LHCN-M2 (cell line): ENCODE data around the gene MAST4. TPM values are rescaled to one million over a fixed set of nuclear protein-coding genes. Genes with fewer than 3 reads are reported as not detected.

Source experiments
- DNase-seq: peaks from one replicate; pipeline ENCODE4 v3.0.0-alpha.2; 2012; ENCODE audit warnings: low read depth
- polyA plus RNA-seq: library from polyadenylated mRNA; unstranded; fragments of >200 nt; gene quantifications from one replicate; pipeline ENCODE4 v1.2.1, GENCODE V29; 2012; ENCODE audit warnings: missing spikeins
- total RNA-seq: library from RNA; depleted of rRNA; stranded (reverse); fragments of >200 nt; gene quantifications from 2 replicates; pipeline ENCODE4 v1.2.3, GENCODE V29; 2014; rRNA removed

Gene MAST4
- 8.8 and 10.7 TPM in 2 replicates for total RNA-seq
- polyA plus RNA-seq = 5.1 TPM

DNA sequence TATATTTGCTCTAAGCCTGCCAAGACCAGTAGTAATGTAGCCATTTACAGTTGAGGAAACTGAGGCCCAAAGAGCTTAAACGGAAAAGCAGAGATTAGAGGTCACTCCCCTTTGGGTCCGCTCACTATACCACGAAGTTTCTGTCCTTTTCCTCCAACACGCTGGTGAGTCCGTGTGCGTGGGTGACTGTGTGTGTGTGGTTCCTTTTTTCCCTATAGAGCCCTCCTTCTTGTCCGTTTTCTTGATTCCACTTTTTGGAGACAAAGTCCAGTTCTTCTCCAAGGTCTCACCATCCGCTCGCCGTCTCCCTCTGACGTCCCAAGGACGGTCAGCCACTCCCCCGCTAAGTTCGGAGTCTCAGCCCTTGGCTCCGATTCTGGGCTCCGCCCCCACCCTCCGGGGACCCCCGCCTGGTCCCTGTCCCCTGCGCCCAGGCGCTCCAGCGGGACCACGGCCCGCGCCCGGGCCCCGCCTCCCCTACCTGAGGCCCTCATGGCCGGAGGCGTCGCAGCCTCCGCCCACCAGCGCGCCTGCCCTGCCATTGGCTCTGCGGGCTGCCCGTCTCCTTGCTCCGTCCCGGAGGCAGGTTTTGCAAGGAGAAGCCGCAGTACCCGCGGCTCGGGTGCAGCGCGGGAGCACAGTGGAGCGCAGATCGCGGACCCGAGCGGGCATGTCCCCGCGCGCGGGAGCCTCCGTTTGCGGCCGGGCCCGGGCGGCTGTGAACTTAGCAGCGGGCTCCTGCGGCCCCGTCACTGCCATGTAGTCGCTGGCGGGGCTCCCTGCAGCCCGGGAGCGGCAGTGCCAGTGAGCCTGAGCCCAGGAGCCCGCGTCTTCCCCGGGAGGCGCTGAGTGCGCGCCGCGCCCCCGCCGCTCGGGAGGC lies at the start of gene MAST4:
Gene MAST4 (plus strand): TSS at position 638 of the 880 bp plus-strand sequence. CDS start 263 bp downstream, outside the sequence.
- DNase-seq = peak; percentile 47

DNA sequence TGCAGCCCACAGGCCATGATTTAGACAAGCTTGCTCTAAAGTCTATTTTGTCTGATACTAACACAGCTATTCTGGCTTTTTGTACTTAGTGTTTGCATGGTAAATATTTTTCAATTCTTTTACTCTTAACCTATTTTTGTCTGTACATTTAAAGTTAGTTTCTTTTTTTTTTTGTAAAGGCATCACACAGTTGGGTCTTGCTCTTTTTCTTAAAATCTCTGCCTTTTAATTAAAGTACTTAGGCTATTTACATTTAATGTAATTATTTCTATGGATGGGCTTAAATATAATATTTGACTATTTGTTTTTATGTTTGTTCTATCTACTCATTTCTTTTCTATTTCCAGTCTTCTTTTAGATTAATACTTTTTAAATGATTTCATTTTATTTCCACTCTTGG lies 49.7 kb upstream of the MAST4 start:
- DNase-seq = no peak

- DNase-seq = no peak
Measured at GRCh38 chr5:66551338-66551737, 44.9 kb upstream of the MAST4 start.

DNA sequence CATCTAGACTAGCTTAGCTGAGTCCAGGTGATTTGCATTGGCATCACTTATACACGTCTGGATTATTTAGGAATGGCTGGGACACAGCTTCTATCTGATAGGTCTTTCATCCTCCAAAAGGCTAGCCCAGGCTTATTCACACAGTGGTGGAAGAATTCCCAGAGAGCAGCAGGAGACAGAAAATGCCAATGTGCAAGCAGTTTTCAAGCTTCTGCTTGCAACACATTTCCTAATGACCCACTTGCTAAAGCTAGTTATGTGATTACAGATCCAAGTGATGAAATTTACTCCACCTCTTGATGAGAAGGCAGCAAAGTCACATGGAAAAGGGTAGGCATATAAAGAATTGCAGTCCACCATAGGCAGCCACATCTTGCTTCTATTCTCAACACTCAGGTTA lies 44.2 kb upstream of the MAST4 start:
- no peak for DNase-seq

DNA sequence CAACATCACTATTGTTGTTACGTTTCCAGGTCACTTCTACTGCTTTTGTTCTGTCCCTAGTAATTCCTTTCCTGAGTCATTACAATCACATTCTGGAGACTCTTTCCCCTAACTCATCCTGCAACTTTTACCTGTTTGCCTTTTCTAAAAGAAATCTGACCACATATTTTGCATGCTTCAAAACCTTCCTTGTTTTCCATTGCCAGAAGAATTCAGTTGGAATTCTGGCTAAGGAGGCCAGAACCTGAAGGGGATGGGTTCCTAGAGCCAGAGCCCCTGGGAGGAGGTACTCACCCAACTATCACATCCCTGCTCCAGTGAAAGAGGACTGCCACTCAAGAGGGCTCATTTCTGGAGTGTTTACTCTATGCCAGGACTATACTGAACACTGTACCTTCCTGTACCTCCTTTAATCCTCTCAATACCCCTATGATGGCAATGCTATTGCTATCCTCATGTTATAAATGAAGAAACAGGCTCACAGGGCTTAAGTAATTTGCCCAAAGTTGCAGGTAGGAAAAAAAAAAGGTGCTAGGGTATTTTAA lies 42.8 kb upstream of the MAST4 start:
- no peak for DNase-seq

- peak; percentile 3 for DNase-seq
Measured at GRCh38 chr5:66553916-66554575, 42.1 kb upstream of the MAST4 start.

- DNase-seq = no peak
Measured at GRCh38 chr5:66554884-66555283, 41.3 kb upstream of the MAST4 start.

DNA sequence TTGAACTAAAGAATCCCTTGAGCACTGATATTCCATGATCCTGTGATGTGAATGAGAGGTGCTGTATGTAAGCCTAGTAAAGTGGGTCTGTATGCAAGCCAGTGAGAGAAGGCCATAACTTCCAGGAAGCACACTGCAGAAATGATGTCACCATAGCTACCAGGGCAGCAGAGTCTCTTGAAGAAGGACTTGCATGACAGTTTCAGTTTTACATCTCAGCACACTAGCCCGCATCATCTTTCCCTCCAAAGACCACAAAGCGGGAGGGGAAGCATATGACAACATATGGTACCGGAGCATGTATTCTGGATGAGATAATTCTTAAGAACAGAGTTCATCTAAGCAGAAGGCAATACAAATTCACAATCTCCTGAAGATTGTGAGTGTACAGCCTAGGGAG lies 37.6 kb upstream of the MAST4 start:
- no peak for DNase-seq

DNA sequence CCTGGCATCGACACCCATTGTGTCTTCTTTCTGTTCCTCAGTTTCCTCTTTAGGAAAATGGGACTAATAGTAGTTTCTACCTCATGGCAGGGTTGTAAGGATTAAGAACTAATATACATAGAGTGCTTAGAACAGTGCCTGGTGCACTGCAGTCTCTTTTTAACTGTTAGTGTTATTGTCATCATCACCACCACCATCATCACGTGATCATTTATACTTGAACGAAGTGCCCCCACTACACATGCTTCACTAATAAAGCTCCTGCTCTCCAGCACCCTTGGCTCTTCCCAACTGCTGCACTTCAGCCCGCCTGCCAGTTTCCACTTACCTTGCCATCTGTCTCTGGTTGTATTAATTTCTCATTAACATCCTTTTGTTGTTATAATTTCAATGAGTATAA lies 35.8 kb upstream of the MAST4 start:
- no peak for DNase-seq

GRCh38 chr5:66561256-66561990 lies 34.8 kb upstream of the MAST4 start:
- DNase-seq = no peak

- no peak for DNase-seq
Measured at GRCh38 chr5:66565878-66566277, 30.3 kb upstream of the MAST4 start.

GRCh38 chr5:66567474-66567873 lies 28.7 kb upstream of the MAST4 start:
- no peak for DNase-seq

GRCh38 chr5:66570201-66570600 lies 26.0 kb upstream of the MAST4 start:
- no peak for DNase-seq

DNA sequence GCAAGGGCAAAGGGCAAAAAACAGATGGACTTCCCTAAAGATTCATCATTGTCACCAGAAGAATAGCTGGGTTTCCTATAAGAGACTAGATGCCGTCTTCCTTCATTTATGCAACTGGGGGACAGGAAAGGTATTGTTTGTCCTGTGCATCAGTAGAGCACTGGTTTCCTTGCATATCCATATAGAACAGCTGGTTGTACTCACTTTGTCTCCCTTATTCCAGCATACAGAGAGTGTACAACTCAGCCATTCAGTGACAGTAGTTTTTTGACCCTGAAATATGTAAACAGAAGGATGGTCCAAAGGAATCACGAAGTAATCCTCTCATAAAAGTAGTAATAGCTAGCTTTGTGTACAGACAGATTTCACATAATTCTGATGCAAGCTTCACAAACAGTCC lies 22.5 kb upstream of the MAST4 start:
- DNase-seq = no peak

DNA sequence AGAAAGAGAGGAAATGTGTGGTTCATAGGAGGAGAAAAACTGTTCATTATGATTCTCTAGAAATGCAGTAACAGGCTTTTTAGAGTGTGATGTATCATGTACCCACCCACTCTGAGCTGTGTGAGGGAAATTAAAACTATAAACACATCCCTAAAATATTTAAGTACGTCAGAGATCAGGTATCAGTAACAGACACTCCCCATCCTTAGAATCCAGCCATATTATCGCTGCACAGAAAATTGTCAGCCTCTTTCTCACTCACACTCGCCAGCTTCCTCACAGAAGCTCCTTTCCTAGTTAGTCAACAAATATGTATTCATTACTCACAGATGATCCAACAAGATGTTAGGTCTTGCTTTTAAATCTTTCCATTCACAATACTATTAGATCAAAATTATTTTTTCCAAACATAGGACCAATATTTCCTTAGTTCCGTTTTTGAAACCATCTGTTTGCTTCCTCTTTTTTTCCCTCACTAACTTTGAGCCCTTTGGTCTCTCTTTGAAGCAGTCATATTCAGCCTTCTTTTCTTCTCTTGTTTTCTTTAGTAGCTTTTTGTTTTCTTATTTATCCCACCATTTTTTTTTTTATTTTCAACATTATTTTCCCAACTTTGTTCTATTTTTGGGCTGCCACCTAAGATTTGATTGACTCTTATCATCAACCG lies 13.6 kb upstream of the MAST4 start:
- DNase-seq = no peak

DNA sequence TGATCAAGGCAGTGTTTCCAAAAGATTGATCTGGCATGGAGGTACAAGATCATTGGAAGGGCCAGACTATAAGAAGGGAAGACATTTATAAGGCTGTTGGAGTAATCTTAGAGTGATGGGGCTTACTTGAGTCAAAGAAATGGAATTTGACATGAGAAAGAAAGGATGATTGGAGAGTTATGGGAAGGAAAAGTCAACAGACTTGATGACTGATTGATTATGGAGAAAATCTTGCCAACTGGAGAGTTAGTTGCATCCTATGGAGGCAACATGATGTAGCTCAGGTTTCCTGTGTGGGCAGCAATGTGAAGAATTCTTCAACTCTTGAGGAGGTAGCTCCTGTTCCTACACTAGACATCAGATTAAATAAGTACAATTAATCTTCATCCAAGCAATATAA lies 10.9 kb upstream of the MAST4 start:
- no peak for DNase-seq

DNA sequence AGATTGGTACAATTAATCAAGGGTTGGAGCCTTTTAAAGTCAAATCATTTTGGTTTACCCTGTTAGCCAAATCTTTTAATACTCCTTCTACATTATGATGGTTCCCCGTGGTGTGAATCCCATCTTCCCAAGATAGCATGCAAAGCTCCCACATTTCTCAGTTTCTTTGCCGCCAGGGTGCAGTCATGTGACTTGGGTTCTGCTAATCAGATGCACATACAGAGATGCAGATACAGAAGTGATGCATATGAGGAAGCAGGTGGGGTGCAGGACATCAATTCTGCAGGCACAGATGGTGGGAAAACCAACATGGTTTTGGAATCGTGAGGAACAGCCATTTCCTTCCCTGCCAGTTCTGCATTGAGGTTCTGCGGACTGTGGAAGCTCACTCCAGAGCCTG lies 8.4 kb upstream of the MAST4 start:
- DNase-seq = no peak

GRCh38 chr5:66596636-66597182 lies 516 bp downstream of the MAST4 start:
- DNase-seq = no peak

DNA sequence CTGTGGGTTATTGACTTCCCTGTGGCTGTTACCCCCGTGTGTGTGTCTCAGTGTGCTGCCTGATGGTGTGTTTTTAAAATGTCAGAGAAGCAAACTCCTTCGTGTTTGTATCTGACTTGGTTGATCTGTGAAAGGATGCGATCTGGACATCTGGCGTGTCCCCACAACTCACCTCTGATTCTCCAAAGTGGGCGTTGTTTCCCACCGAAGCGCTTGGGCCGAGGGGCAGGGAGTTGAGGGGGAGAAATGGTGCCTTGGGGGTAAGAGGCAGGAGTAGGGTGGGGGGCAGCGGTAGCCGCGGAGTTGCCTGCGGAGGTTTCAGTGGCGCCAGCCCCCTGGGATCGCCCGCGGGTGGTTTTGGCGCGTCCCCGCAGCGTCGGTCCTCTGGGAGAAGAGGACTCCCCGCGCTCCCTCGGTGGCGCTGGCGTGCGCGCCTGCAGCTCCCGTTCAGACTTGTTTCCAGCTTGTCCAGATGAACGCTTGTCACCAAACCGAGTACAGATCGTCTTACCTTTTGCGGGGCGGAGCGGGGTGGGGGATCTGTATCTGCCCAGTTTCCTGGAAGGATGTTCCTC lies 1.1 kb downstream of the MAST4 start:
- no peak for DNase-seq

GRCh38 chr5:66602621-66603020 lies 6.4 kb downstream of the MAST4 start:
- no peak for DNase-seq

DNA sequence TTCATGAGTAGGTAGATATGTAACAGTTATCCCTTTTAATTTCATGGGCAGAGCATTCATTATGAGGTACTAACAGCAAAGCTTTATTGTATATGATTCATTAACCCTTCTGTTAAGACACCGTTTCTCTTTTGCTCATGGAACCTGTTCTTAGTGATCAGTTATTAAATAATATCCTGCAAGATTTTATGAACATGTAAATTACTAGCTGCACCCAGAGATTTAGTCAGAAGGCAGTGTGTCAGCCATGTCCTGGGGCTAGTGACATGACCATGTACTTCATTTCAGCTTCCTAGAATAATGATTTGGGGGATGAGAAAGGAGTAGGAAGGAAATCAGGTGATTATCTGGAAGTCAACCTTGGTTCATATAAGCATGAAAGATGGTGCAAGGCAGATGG lies 7.0 kb downstream of the MAST4 start:
- DNase-seq = no peak
